Sigmoid colon (tissue), 7 donors: ENCODE measurements around the gene STAP2. TPM values are rescaled to one million over a fixed set of nuclear protein-coding genes. Genes with fewer than 3 reads are reported as not detected.

Experiments used
- DNase-seq: peaks from one replicate; pipeline ENCODE4 v3.0.0-alpha.2; 2019
- H3K27ac ChIP-seq, 4 donors: fragments of 200-600 bp; sonication (generic); one replicate each; pipeline ENCODE4 v1.5.1; 2016 to 2019; ENCODE audit warnings: mild to moderate bottlenecking in 1 of 4
- H3K27me3 ChIP-seq, 3 donors: fragments of 200-600 bp; sonication (generic); one replicate each; pipeline ENCODE4 v1.5.1; 2019; ENCODE audit warnings: mild to moderate bottlenecking in 1 of 3
- H3K36me3 ChIP-seq, 4 donors: fragments of 200-600 bp; sonication (generic); one replicate each; pipeline ENCODE4 v1.5.1; 2016 to 2019
- H3K4me1 ChIP-seq, 4 donors: fragments of 200-600 bp; sonication (generic); one replicate each; pipeline ENCODE4 v1.5.1; 2017 to 2019
- H3K4me3 ChIP-seq, 4 donors: fragments of 200-600 bp; sonication (generic); one replicate each; pipeline ENCODE4 v1.5.1; 2017 to 2019; ENCODE audit warnings: mild to moderate bottlenecking in 2 of 4, moderate library complexity in 1 of 4
- H3K9me3 ChIP-seq, 4 donors: fragments of 200-600 bp in 3 of 4; sonication (generic) in 3 of 4; one replicate each; pipeline versions ENCODE4 v1.5.1 to v1.6.1; 2013 to 2019
- CTCF ChIP-seq, 4 experiments: fragments of 450-650 bp in 3 of 4; fragments of 200-600 bp in 1 of 4; IDR thresholded peaks; one replicate each; pipeline ENCODE4 v1.5.1; 2016 to 2019; ENCODE audit warnings: antibody characterized with exemption in 4 of 4, mild to moderate bottlenecking in 3 of 4, moderate library complexity in 2 of 4
- EP300 ChIP-seq, 4 donors: sonication (generic); formaldehyde crosslinking; IDR thresholded peaks; one replicate each; pipeline ENCODE4 v1.6.1; 2017; ENCODE audit warnings: antibody characterized with exemption in 4 of 4
- POLR2A ChIP-seq, 2 donors: fragments of 450-650 bp; IDR thresholded peaks; one replicate each; pipeline ENCODE4 v1.6.1; 2016; ENCODE audit warnings: antibody characterized with exemption in 2 of 2, mild to moderate bottlenecking in 2 of 2, moderate library complexity in 2 of 2
- POLR2AphosphoS5 ChIP-seq, 4 donors: sonication (generic); formaldehyde crosslinking; IDR thresholded peaks; one replicate each; pipeline ENCODE4 v1.6.1; 2017; ENCODE audit warnings: antibody characterized with exemption in 4 of 4
- WGBS, 2 donors: extraction: QIAGEN DNeasy Blood & Tissue Kit; methylation state at CpG; one replicate each; pipeline ENCODE4 v1.1.7; 2013; 5-methylcytosine and 5-hydroxymethylcytosine counted together
- intact Hi-C: fragments of 100-400 bp; cut with DNase I; formaldehyde crosslinking; loops from one replicate; pipeline ENCODE4 v1.15.1; 2023
- polyA plus RNA-seq, 3 donors: library from polyadenylated mRNA; stranded (reverse); fragments of 200-250 nt; gene quantifications; one replicate each; pipeline ENCODE4 v1.2.3, GENCODE V29; 2013
- total RNA-seq, 4 donors: library from RNA; depleted of rRNA; stranded (reverse); fragments of >200 nt; gene quantifications; one replicate each; pipeline ENCODE4 v1.1.0, GENCODE V29; 2016
- donor health status: healthy with polysubstance abuse.
- donor health status: Bipolar disorder and iron deficiency.
- donor health status: healthy.

STAP2 gene
- total and polyA plus RNA-seq, 7 donors = 0.99 to 313 (median 5.5) TPM

- H3K27ac ChIP-seq = no peak overlapping the region
- H3K4me3 ChIP-seq = no peak overlapping the region
- H3K9me3 ChIP-seq = no peaks in the 10 kb centered on the region
- intact Hi-C loops = no loop called here
- TF ChIP-seq POLR2A (IDR thresholded peaks at IDR 0.05) (no peak), CTCF (IDR thresholded peaks at IDR 0.05) (no peak), EP300 (IDR thresholded peaks at IDR 0.05) (no peak), POLR2AphosphoS5 (IDR thresholded peaks at IDR 0.05) (no peak)
- H3K36me3 ChIP-seq = no peaks in the 10 kb centered on the region
- no peak for DNase-seq
- WGBS, 2 donors = 21 to 56% methylated on average over 12 of the region's 12 CpGs
- peaks cover 0 to 3% (median 0%) of the 10 kb centered on the region in 3 donors for H3K27me3 ChIP-seq
- H3K4me1 ChIP-seq = no peaks in the 10 kb centered on the region
Observed at GRCh38 chr19:4313847-4314490, 24.7 kb downstream of the STAP2 start.

- no peak for DNase-seq
- Histone ChIP-seq H3K4me1 (no peaks in the 10 kb centered on the region), H3K27me3 (peaks cover 0 to 3% (median 2%) of the 10 kb centered on the region in 3 donors), H3K36me3 (no peaks in the 10 kb centered on the region), H3K9me3 (no peaks in the 10 kb centered on the region), H3K27ac (no peak overlapping the region), H3K4me3 (no peak overlapping the region)
- intact Hi-C loops = no loop called here
- TF ChIP-seq POLR2A (IDR thresholded peaks at IDR 0.05) = no peak
- TF ChIP-seq EP300 (IDR thresholded peaks at IDR 0.05) = no peak
- TF ChIP-seq CTCF (IDR thresholded peaks at IDR 0.05) = no peak
- 88 to 92% methylated on average over 22 of the region's 22 CpGs for WGBS, 2 donors
Observed at GRCh38 chr19:4310247-4311121, 28.1 kb downstream of the STAP2 start.

GRCh38 chr19:4305659-4306058 is 33.0 kb downstream of the STAP2 start:
- TF ChIP-seq EP300 (IDR thresholded peaks at IDR 0.05) = no peak
- no peak for TF ChIP-seq CTCF (IDR thresholded peaks at IDR 0.05)
- no peak for TF ChIP-seq POLR2AphosphoS5 (IDR thresholded peaks at IDR 0.05)
- TF ChIP-seq POLR2A (IDR thresholded peaks at IDR 0.05) = no peak
- DNase-seq = no peak
- WGBS, 2 donors = 74 to 89% methylated on average over 16 of the region's 16 CpGs
- Histone ChIP-seq H3K4me3 (no peak overlapping the region), H3K27ac (no peak overlapping the region), H3K9me3 (no peaks in the 10 kb centered on the region), H3K36me3 (no peaks in the 10 kb centered on the region), H3K27me3 (peaks cover 0 to 23% (median 22%) of the 10 kb centered on the region in 3 donors), H3K4me1 (peaks cover 0 to 10% (median 4%) of the 10 kb centered on the region in 4 donors)
- intact Hi-C loops = no loop called here

GRCh38 chr19:4305257-4305612 is 33.4 kb downstream of the STAP2 start:
- Histone ChIP-seq H3K9me3 (no peaks in the 10 kb centered on the region), H3K36me3 (no peaks in the 10 kb centered on the region), H3K27me3 (peaks cover 0 to 23% (median 22%) of the 10 kb centered on the region in 3 donors), H3K27ac (no peak overlapping the region), H3K4me3 (no peak overlapping the region), H3K4me1 (peaks cover 0 to 10% (median 4%) of the 10 kb centered on the region in 4 donors)
- DNase-seq = no peak
- no peak for TF ChIP-seq CTCF (IDR thresholded peaks at IDR 0.05)
- 59 to 78% methylated on average over 7 of the region's 7 CpGs for WGBS, 2 donors
- intact Hi-C loops = no loop called here
